ENCODE data around the gene NDUFV2.
A peak's percentile ranks its signal among the peaks of the same experiment; 100 is the strongest.

The NDUFV2 gene

DNA sequence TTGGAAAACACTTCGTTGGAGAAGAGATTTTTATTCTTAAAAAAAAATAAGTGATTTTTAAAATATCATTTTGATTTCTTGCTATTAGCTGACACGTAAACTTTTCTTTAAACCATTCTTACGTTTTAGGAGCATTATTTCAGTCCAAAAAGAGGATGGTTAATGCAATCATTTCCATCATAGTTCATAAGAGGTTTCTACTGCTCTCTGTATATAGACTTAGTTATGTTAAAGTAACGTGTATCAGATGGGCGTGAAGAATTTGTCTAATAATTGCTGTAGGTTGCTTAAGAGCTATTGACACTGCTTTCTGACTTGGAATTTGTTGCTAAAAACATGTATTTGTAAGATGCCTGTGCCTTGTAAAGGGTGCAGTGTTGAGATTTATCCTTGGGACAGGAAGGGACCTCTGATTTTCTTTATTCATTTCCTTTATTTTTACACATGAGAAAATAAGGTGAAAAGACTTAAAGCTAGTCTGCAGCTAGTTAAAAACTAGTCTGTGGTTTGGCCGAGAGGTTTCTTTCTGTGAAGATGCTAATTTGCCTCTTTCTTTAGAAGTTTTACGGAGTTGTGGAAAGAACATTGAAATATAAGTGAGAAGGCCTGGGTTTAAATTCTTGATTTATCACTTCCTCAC is 37.0 kb downstream of the NDUFV2 start:
- no peak for TF ChIP-seq CTCF (IDR thresholded peaks at IDR 0.05; ENCODE audit: low read depth, low read length)
- no peak for TF ChIP-seq MAX (IDR thresholded peaks at IDR 0.05; ENCODE audit: low read depth, low read length)
- no peak for TF ChIP-seq POLR2A (IDR thresholded peaks at IDR 0.05; ENCODE audit: extremely low read depth, insufficient read length)
- TF ChIP-seq MYC (IDR thresholded peaks at IDR 0.05; ENCODE audit: low read depth, low read length) = no peak
- no peak for DNase-seq (ENCODE audit: low read depth)
- peak overlapping the region; percentile 18 for H3K4me3 ChIP-seq (ENCODE audit: low read depth, low read length)

GRCh38 chr18:9140381-9140780 is 37.9 kb downstream of the NDUFV2 start:
- no peak overlapping the region for H3K4me3 ChIP-seq (ENCODE audit: low read depth, low read length)
- DNase-seq (ENCODE audit: low read depth) = no peak
- no peak for TF ChIP-seq CTCF (IDR thresholded peaks at IDR 0.05; ENCODE audit: low read depth, low read length)
- no peak for TF ChIP-seq MAX (IDR thresholded peaks at IDR 0.05; ENCODE audit: low read depth, low read length)
- TF ChIP-seq MYC (IDR thresholded peaks at IDR 0.05; ENCODE audit: low read depth, low read length) = no peak
- no peak for TF ChIP-seq POLR2A (IDR thresholded peaks at IDR 0.05; ENCODE audit: extremely low read depth, insufficient read length)

GRCh38 chr18:9140984-9141383 is 38.5 kb downstream of the NDUFV2 start:
- no peak for TF ChIP-seq POLR2A (IDR thresholded peaks at IDR 0.05; ENCODE audit: extremely low read depth, insufficient read length)
- no peak for TF ChIP-seq MAX (IDR thresholded peaks at IDR 0.05; ENCODE audit: low read depth, low read length)
- no peak for TF ChIP-seq MYC (IDR thresholded peaks at IDR 0.05; ENCODE audit: low read depth, low read length)
- no peak for TF ChIP-seq CTCF (IDR thresholded peaks at IDR 0.05; ENCODE audit: low read depth, low read length)
- no peak overlapping the region for H3K4me3 ChIP-seq (ENCODE audit: low read depth, low read length)
- DNase-seq (ENCODE audit: low read depth) = no peak

- no peak overlapping the region for H3K4me3 ChIP-seq (ENCODE audit: low read depth, low read length)
- no peak for TF ChIP-seq CTCF (IDR thresholded peaks at IDR 0.05; ENCODE audit: low read depth, low read length)
- no peak for TF ChIP-seq MYC (IDR thresholded peaks at IDR 0.05; ENCODE audit: low read depth, low read length)
- TF ChIP-seq MAX (IDR thresholded peaks at IDR 0.05; ENCODE audit: low read depth, low read length) = no peak
- no peak for TF ChIP-seq POLR2A (IDR thresholded peaks at IDR 0.05; ENCODE audit: extremely low read depth, insufficient read length)
- no peak for DNase-seq (ENCODE audit: low read depth)
Observed at GRCh38 chr18:9146224-9146623, 43.7 kb downstream of the NDUFV2 start.

DNA sequence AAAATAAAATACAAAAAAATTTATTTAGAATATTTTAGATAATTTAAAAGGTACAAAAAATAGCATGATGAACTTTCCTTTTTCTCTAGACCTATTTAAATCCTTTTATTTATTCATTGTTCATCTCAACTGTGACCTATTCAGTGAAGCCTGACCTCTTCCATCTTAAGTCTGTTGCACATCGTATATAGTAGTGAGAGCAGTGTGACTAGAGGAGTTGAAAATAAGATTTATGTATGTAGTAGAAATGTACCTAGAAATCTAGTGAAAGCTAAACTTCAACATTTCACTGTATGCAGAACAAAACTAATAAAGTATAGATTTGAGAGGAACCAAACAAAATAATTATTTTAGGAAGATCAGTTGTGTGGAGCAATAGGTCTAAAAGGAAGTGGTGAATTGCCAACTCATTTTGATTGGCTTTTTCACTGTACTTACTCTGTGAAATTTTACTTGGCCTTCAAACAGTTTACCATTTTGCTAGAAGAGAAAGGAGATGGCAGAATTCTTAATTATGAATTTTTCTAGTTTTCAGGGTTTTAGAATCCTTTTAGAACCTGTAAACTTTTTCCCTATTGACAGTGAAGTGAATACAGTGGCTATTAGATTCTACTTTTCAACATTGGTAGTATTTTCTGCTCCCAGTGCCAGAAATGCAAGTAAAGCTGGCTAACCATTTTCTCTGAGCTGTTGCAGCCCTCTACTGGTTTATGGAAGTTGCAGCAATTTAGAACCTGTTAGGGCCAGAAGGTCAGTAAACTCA is 45.1 kb downstream of the NDUFV2 start:
- peak overlapping the region; percentile 34 for H3K4me3 ChIP-seq (ENCODE audit: low read depth, low read length)
- no peak for TF ChIP-seq POLR2A (IDR thresholded peaks at IDR 0.05; ENCODE audit: extremely low read depth, insufficient read length)
- TF ChIP-seq MAX (IDR thresholded peaks at IDR 0.05; ENCODE audit: low read depth, low read length) = no peak
- peak; percentile 70 for TF ChIP-seq CTCF (IDR thresholded peaks at IDR 0.05; ENCODE audit: low read depth, low read length)
- TF ChIP-seq MYC (IDR thresholded peaks at IDR 0.05; ENCODE audit: low read depth, low read length) = no peak
- DNase-seq (ENCODE audit: low read depth) = peak; percentile 79

All from NB4 (cell line).